G401 (cell line): ENCODE results near the gene ZNF550. TPM values are rescaled to one million over a fixed set of nuclear protein-coding genes. Genes with fewer than 3 reads are reported as not detected.
"Not testable (repeated sequence)": the region's sequence is repeated elsewhere in the genome, so short reads cannot be mapped to it uniquely, and the experiment has no call there.

Experiments used
- DNase-seq: peaks from one replicate; pipeline ENCODE4 v3.0.0-alpha.2; 2015; ENCODE audit warnings: low spot score
- in situ Hi-C: cut with HindIII; loops from 2 replicates; pipeline ENCODE4 v1.10.0; 2016; ENCODE audit warnings: low sequenced_read_pairs, mixed read lengths
- total RNA-seq: library from RNA; depleted of rRNA; stranded (reverse); fragments of >200 nt; shearing (Covaris generic); gene quantifications from 2 replicates; pipeline ENCODE4 v1.2.3, GENCODE V29; 2014; rRNA removed

The ZNF550 gene
- total RNA-seq, 1 experiment from 2014 or later = 5.9 TPM

GRCh38 chr19:57546513-57546912 is 13.2 kb downstream of the ZNF550 start:
- in situ Hi-C loops = no loop called here
- no peak for DNase-seq

GRCh38 chr19:57537953-57538547 is 21.6 kb downstream of the ZNF550 start:
- in situ Hi-C loops = no loop called here
- DNase-seq = no peak

- in situ Hi-C loops = no loop called here
- peak; percentile 95 for DNase-seq
These were observed 32.4 kb downstream of the ZNF550 start, which contains the start of gene ZNF549 for GRCh38 chr19:57527136-57527881. TSS of gene ZNF549 (plus strand) at chr19:57527356. CDS start at chr19:57527574, 218 bp downstream.

GRCh38 chr19:57518021-57518420 is 41.6 kb downstream of the ZNF550 start:
- DNase-seq, in situ Hi-C loops: not testable (repeated sequence)

- in situ Hi-C loops = no loop called here
- DNase-seq = no peak
These were observed 44.4 kb downstream of the ZNF550 start for GRCh38 chr19:57515255-57515654.

- DNase-seq = no peak
- in situ Hi-C loops = no loop called here
These were observed 46.8 kb downstream of the ZNF550 start for GRCh38 chr19:57512845-57513244.

GRCh38 chr19:57511484-57511883 is 48.2 kb downstream of the ZNF550 start:
- in situ Hi-C loops = no loop called here
- no peak for DNase-seq

GRCh38 chr19:57506163-57506562 is 53.5 kb downstream of the ZNF550 start:
- in situ Hi-C loops = no loop called here
- no peak for DNase-seq

- in situ Hi-C loops, DNase-seq: not testable (repeated sequence)
These were observed 59.3 kb downstream of the ZNF550 start for GRCh38 chr19:57500400-57500799.

- DNase-seq = peak; percentile 94
- in situ Hi-C loops = not testable (repeated sequence)
These were observed 59.8 kb downstream of the ZNF550 start, which contains the start of gene ZNF773 for GRCh38 chr19:57499680-57500395. TSS of gene ZNF773 (plus strand) at chr19:57499938. CDS start at chr19:57500081, 143 bp downstream.

- DNase-seq, in situ Hi-C loops: not testable (repeated sequence)
These were observed 60.4 kb downstream of the ZNF550 start for GRCh38 chr19:57499332-57499679.

- DNase-seq, in situ Hi-C loops: not testable (repeated sequence)
These were observed 71.4 kb downstream of the ZNF550 start for GRCh38 chr19:57488299-57488644.

- peak; percentile 94 for DNase-seq
These were observed 72.0 kb downstream of the ZNF550 start, which contains the start of gene ZNF419 for GRCh38 chr19:57487477-57488298. TSS of gene ZNF419 (plus strand) at chr19:57487750. CDS start at chr19:57487951, 201 bp downstream.

More at GRCh38 chr19:57487477-57488298, 72.0 kb downstream of the ZNF550 start, which contains the start of gene ZNF419:
- in situ Hi-C loops = not testable (repeated sequence)

Other genes starting within 250 kb of the ZNF550 start
- 6.4 and 9.6 TPM in 2 replicates for gene ZNF543, start 239.4 kb downstream of the ZNF550 start, total RNA-seq
- gene ZNF304, start 208.6 kb downstream of the ZNF550 start, total RNA-seq = 9.2 and 9.5 TPM in 2 replicates
- 18.6 and 19.0 TPM in 2 replicates for gene TRAPPC2B, start 196.3 kb downstream of the ZNF550 start, total RNA-seq
- gene ZNF547, start 196.3 kb downstream of the ZNF550 start, total RNA-seq = 0.68 and 1.7 TPM in 2 replicates
- gene ZNF548, start 170.0 kb downstream of the ZNF550 start, total RNA-seq = 4.1 and 6.0 TPM in 2 replicates
- 7.1 and 10.4 TPM in 2 replicates for gene ZNF17, start 148.7 kb downstream of the ZNF550 start, total RNA-seq
- 6.6 and 16.3 TPM in 2 replicates for gene ZNF749, start 124.5 kb downstream of the ZNF550 start, total RNA-seq
- gene VN1R1, start 102.7 kb downstream of the ZNF550 start, total RNA-seq = not detected in 2 replicates
- gene ZNF772, start 82.3 kb downstream of the ZNF550 start, total RNA-seq = 3.3 and 9.1 TPM in 2 replicates
- gene ZNF419, start 72.1 kb downstream of the ZNF550 start, total RNA-seq = 4.9 and 9.2 TPM in 2 replicates
- 3.8 and 11.8 TPM in 2 replicates for gene ZNF773, start 59.9 kb downstream of the ZNF550 start, total RNA-seq
- gene ZNF549, start 32.5 kb downstream of the ZNF550 start, total RNA-seq = 2.6 and 3.9 TPM in 2 replicates
- gene ZNF416, start 19.0 kb upstream of the ZNF550 start, total RNA-seq = 9.0 and 9.4 TPM in 2 replicates
- gene ZIK1, start 24.3 kb upstream of the ZNF550 start, total RNA-seq = not detected in 2 replicates
- gene ZNF530, start 40.0 kb upstream of the ZNF550 start, total RNA-seq = 6.5 and 8.3 TPM in 2 replicates
- gene ZNF134, start 54.4 kb upstream of the ZNF550 start, total RNA-seq = 6.2 and 19.6 TPM in 2 replicates
- 10.8 and 16.9 TPM in 2 replicates for gene ZNF211, start 73.3 kb upstream of the ZNF550 start, total RNA-seq
- 0.55 and 1.3 TPM in 2 replicates for gene ZSCAN4, start 109.1 kb upstream of the ZNF550 start, total RNA-seq
- gene ZNF551, start 122.1 kb upstream of the ZNF550 start, total RNA-seq = 11.7 and 15.8 TPM in 2 replicates
- gene ZNF154, start 149.3 kb upstream of the ZNF550 start, total RNA-seq = not detected in 2 replicates
- not detected in 2 replicates for gene ZNF671, start 167.8 kb upstream of the ZNF550 start, total RNA-seq
- gene ZNF776, start 187.0 kb upstream of the ZNF550 start, total RNA-seq = 10.8 and 11.0 TPM in 2 replicates
- 11.3 and 20.8 TPM in 2 replicates for gene ZNF586, start 209.8 kb upstream of the ZNF550 start, total RNA-seq